Left lung (tissue), 10 donors: Measurements from ENCODE around the gene RFPL4A. TPM values are rescaled to one million over a fixed set of nuclear protein-coding genes. Genes with fewer than 3 reads are reported as not detected.

ENCODE experiments used
- ATAC-seq: fragments of 200-7000 bp; cut with Tn5 transposase; one replicate; pipeline ENCODE4 v1.9.1; 2020; ENCODE audit warnings: moderate library complexity
- DNase-seq, 4 donors: peaks; one replicate each; pipeline ENCODE4 v3.0.0-alpha.2; 2013 to 2020
- H3K27ac ChIP-seq, 2 donors: fragments of 200-600 bp; sonication (generic) in 1 of 2; one replicate each; pipeline versions ENCODE4 v1.5.0 to v1.8.0; 2020 to 2021
- H3K27me3 ChIP-seq, 2 donors: fragments of 200-600 bp; sonication (generic) in 1 of 2; one replicate each; pipeline versions ENCODE4 v1.5.0 to v1.8.0; 2020 to 2021
- H3K36me3 ChIP-seq, 2 donors: fragments of 200-600 bp; sonication (generic) in 1 of 2; one replicate each; pipeline versions ENCODE4 v1.5.0 to v1.8.0; 2020 to 2021
- H3K4me1 ChIP-seq, 2 donors: fragments of 200-600 bp; one replicate each; pipeline ENCODE4 v1.8.0; 2021
- H3K4me3 ChIP-seq, 2 donors: fragments of 200-600 bp; sonication (generic) in 1 of 2; one replicate each; pipeline versions ENCODE4 v1.5.0 to v1.8.0; 2020 to 2021; ENCODE audit warnings: mild to moderate bottlenecking in 1 of 2
- H3K9me3 ChIP-seq, 2 donors: fragments of 200-600 bp; sonication (generic) in 1 of 2; one replicate each; pipeline versions ENCODE4 v1.5.0 to v1.8.0; 2020 to 2021
- CTCF ChIP-seq, 2 donors: fragments of 200-600 bp; sonication (generic) in 1 of 2; IDR thresholded peaks; one replicate each; pipeline versions ENCODE4 v1.5.0 to v1.8.0; 2021; ENCODE audit warnings: antibody characterized with exemption in 2 of 2
- intact Hi-C, 2 donors: fragments of 100-400 bp; cut with DNase I; formaldehyde crosslinking; loops; one replicate each; pipeline versions ENCODE4 v1.11.2 to v1.14.2; 2022
- polyA plus RNA-seq, 6 donors: library from polyadenylated mRNA; unstranded; fragments of 120-200 nt; gene quantifications; one replicate each; pipeline ENCODE4 v1.2.1, GENCODE V29; 2013; ENCODE audit not compliant: insufficient read length in 6 of 6
- total RNA-seq, 2 donors: library from RNA; stranded (reverse); fragmentation: NEBNext Ultra II Directional; extraction: Animal tissue kit (Norgen Biotek cat#: 25700); gene quantifications; one replicate each; pipeline ENCODE4 v1.2.1, GENCODE V29; 2021
- donor health status: DM: no; HTN: yes; CAD: no.
- donor health status: DM: no; HTN: no; CAD: no.

RFPL4A gene
- total and polyA plus RNA-seq, 8 donors, result 0.34 TPM; not detected in 7

GRCh38 chr19:55781112-55781511 is 22.2 kb downstream of the RFPL4A start:
- TF ChIP-seq CTCF (IDR thresholded peaks at IDR 0.05), result no peak
- Histone ChIP-seq H3K9me3 (no peaks in the 10 kb centered on the region), H3K4me3 (no peak overlapping the region), H3K4me1 (no peaks in the 10 kb centered on the region), H3K36me3 (no peaks in the 10 kb centered on the region), H3K27ac (no peak overlapping the region), H3K27me3 (peaks cover 0 to 52% of the 10 kb centered on the region in 2 donors)
- DNase-seq, result no peak
- intact Hi-C loops, result no loop called here
- no peak for ATAC-seq

- no peak overlapping the region for H3K27ac ChIP-seq
- ATAC-seq, result no peak
- DNase-seq, result no peak
- peaks cover 0 to 10% of the 10 kb centered on the region in 2 donors for H3K27me3 ChIP-seq
- H3K36me3 ChIP-seq, result no peaks in the 10 kb centered on the region
- TF ChIP-seq CTCF (IDR thresholded peaks at IDR 0.05), result no peak
- H3K4me1 ChIP-seq, result no peaks in the 10 kb centered on the region
- intact Hi-C loops, result no loop called here
- no peaks in the 10 kb centered on the region for H3K9me3 ChIP-seq
- no peak overlapping the region for H3K4me3 ChIP-seq
Measured at GRCh38 chr19:55795021-55795420, 36.1 kb downstream of the RFPL4A start.

GRCh38 chr19:55801416-55801815 is 42.5 kb downstream of the RFPL4A start:
- DNase-seq, result no peak
- intact Hi-C loops, result no loop called here
- Histone ChIP-seq H3K27ac (no peak overlapping the region), H3K27me3 (no peaks in the 10 kb centered on the region), H3K4me1 (no peaks in the 10 kb centered on the region), H3K9me3 (peaks cover 0 to 5% of the 10 kb centered on the region in 2 donors), H3K4me3 (no peak overlapping the region), H3K36me3 (no peaks in the 10 kb centered on the region)
- no peak for ATAC-seq
- no peak for TF ChIP-seq CTCF (IDR thresholded peaks at IDR 0.05)

GRCh38 chr19:55802281-55802680 is 43.4 kb downstream of the RFPL4A start:
- no peak for TF ChIP-seq CTCF (IDR thresholded peaks at IDR 0.05)
- H3K9me3 ChIP-seq, result peaks cover 0 to 5% of the 10 kb centered on the region in 2 donors
- no peak for DNase-seq
- H3K4me1 ChIP-seq, result no peaks in the 10 kb centered on the region
- ATAC-seq, result no peak
- H3K4me3 ChIP-seq, result no peak overlapping the region
- no peaks in the 10 kb centered on the region for H3K27me3 ChIP-seq
- no peaks in the 10 kb centered on the region for H3K36me3 ChIP-seq
- intact Hi-C loops, result no loop called here
- H3K27ac ChIP-seq, result no peak overlapping the region

- no peak overlapping the region for H3K27ac ChIP-seq
- intact Hi-C loops, result no loop called here
- H3K27me3 ChIP-seq, result peaks cover 0 to 18% of the 10 kb centered on the region in 2 donors
- H3K9me3 ChIP-seq, result no peaks in the 10 kb centered on the region
- no peak overlapping the region for H3K4me3 ChIP-seq
- no peaks in the 10 kb centered on the region for H3K36me3 ChIP-seq
- ATAC-seq, result peak; percentile 56
- no peak for TF ChIP-seq CTCF (IDR thresholded peaks at IDR 0.05)
- DNase-seq, result peak in 3 of 4 donors; percentile 32 to 71 (median 37)
- H3K4me1 ChIP-seq, result no peaks in the 10 kb centered on the region
Measured at GRCh38 chr19:55809381-55810058, 50.6 kb downstream of the RFPL4A start.
